ENCODE results near the gene LMX1B.
A peak's percentile ranks its signal among the peaks of the same experiment; 100 is the strongest.

Gene LMX1B

DNA sequence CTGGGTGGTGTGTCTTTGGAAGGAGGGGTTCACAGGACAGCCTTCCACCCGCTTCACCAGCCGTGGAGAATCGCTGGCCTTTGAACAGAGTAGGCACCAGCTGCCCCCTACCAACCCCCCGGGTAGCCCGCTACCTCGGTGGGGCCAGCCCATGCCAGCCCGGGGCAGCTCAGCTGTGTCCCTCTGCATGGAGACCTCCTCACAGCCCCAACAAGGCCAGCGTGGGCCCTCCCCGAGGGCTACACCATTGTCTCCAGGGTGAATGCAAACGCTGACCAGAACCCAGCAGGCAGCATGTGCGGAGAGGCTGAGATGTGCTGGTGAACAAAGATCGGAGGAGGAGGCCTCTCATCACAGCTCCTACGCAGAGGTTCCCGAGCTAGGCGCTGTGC lies 51.9 kb downstream of the LMX1B start:
- no peak for ATAC-seq
- TF ChIP-seq SNAI2 (CRISPR knock-in tag; IDR thresholded peaks at IDR 0.05) (no peak), OSR1 (CRISPR knock-in tag; IDR thresholded peaks at IDR 0.05) (no peak), ZNF565 (CRISPR knock-in tag; conservative IDR thresholded peaks at IDR 0.05; ENCODE audit: low read depth) (no peak), CREB5 (CRISPR knock-in tag; IDR thresholded peaks at IDR 0.05; ENCODE audit: low read depth) (no peak), ZC3H10 (CRISPR knock-in tag; IDR thresholded peaks at IDR 0.05) (no peak), PPARA (CRISPR knock-in tag; IDR thresholded peaks at IDR 0.05; ENCODE audit: borderline replicate concordance) (no peak), ARNTL (CRISPR knock-in tag; IDR thresholded peaks at IDR 0.05; ENCODE audit: borderline replicate concordance, low read depth) (no peak), GLIS3 (CRISPR knock-in tag; IDR thresholded peaks at IDR 0.05) (no peak), TOX (CRISPR knock-in tag; IDR thresholded peaks at IDR 0.05; ENCODE audit: borderline replicate concordance) (no peak)
- TF ChIP-seq, protein P1, sequence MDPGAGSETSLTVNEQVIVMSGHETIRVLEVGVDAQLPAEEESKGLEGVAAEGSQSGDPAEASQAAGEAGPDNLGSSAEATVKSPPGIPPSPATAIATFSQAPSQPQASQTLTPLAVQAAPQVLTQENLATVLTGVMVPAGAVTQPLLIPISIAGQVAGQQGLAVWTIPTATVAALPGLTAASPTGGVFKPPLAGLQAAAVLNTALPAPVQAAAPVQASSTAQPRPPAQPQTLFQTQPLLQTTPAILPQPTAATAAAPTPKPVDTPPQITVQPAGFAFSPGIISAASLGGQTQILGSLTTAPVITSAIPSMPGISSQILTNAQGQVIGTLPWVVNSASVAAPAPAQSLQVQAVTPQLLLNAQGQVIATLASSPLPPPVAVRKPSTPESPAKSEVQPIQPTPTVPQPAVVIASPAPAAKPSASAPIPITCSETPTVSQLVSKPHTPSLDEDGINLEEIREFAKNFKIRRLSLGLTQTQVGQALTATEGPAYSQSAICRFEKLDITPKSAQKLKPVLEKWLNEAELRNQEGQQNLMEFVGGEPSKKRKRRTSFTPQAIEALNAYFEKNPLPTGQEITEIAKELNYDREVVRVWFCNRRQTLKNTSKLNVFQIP (CRISPR knock-in tag; IDR thresholded peaks at IDR 0.05; ENCODE audit: borderline replicate concordance, low read depth) = no peak

DNA sequence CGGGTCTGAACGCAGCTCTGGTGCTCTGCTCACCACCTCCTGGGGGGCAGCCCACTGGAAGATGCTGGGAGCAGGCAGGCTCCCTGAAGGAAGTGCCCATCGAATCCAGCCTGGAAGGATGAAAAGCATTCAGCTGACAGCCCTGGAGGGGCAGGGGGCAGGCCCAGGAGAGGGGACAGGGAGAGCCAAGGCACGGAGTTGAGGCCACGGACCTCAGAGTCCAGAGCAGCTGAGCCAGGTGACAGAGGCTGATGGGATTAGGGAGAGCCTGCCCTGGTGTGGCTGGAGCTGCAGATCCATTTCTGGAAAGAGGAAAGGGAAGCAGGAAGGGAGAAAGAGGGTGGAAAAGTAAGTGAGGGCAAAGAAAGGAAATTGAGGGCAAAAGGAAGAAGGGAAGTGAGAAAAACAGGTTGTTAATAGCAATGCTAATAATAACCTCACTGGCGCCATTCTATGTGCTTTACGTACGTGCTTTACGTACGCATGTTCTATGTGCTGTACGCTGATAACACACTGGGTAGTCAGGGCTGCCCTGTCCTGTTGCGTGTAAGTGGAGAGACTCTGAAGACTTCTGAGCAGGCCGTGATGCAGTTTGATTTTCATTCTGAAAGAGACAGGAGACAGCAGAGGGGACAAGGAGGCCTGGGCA lies 52.6 kb downstream of the LMX1B start:
- TF ChIP-seq ISL1 (CRISPR knock-in tag; IDR thresholded peaks at IDR 0.05) (no peak), RARB (CRISPR knock-in tag; IDR thresholded peaks at IDR 0.05) (no peak), SNAI2 (CRISPR knock-in tag; IDR thresholded peaks at IDR 0.05) (no peak), ZNF70 (CRISPR knock-in tag; IDR thresholded peaks at IDR 0.05) (no peak), ZC3H10 (CRISPR knock-in tag; IDR thresholded peaks at IDR 0.05) (no peak), ZFP3 (CRISPR knock-in tag; IDR thresholded peaks at IDR 0.05) (no peak), ZNF8 (CRISPR knock-in tag; IDR thresholded peaks at IDR 0.05) (no peak)
- no peak for ATAC-seq

- ATAC-seq = peak; percentile 22; the same call in 1 of the 3 replicates
- TF ChIP-seq ZFP30 (CRISPR knock-in tag; IDR thresholded peaks at IDR 0.05) (no peak), ZFP3 (CRISPR knock-in tag; IDR thresholded peaks at IDR 0.05) (no peak), RARB (CRISPR knock-in tag; IDR thresholded peaks at IDR 0.05) (no peak), ZNF70 (CRISPR knock-in tag; IDR thresholded peaks at IDR 0.05) (no peak), ZC3H10 (CRISPR knock-in tag; IDR thresholded peaks at IDR 0.05) (no peak), ZNF8 (CRISPR knock-in tag; IDR thresholded peaks at IDR 0.05) (no peak), ISL1 (CRISPR knock-in tag; IDR thresholded peaks at IDR 0.05) (no peak), PPARA (CRISPR knock-in tag; IDR thresholded peaks at IDR 0.05; ENCODE audit: borderline replicate concordance) (no peak), ARNTL (CRISPR knock-in tag; IDR thresholded peaks at IDR 0.05; ENCODE audit: borderline replicate concordance, low read depth) (no peak)
- TF ChIP-seq, protein P2, sequence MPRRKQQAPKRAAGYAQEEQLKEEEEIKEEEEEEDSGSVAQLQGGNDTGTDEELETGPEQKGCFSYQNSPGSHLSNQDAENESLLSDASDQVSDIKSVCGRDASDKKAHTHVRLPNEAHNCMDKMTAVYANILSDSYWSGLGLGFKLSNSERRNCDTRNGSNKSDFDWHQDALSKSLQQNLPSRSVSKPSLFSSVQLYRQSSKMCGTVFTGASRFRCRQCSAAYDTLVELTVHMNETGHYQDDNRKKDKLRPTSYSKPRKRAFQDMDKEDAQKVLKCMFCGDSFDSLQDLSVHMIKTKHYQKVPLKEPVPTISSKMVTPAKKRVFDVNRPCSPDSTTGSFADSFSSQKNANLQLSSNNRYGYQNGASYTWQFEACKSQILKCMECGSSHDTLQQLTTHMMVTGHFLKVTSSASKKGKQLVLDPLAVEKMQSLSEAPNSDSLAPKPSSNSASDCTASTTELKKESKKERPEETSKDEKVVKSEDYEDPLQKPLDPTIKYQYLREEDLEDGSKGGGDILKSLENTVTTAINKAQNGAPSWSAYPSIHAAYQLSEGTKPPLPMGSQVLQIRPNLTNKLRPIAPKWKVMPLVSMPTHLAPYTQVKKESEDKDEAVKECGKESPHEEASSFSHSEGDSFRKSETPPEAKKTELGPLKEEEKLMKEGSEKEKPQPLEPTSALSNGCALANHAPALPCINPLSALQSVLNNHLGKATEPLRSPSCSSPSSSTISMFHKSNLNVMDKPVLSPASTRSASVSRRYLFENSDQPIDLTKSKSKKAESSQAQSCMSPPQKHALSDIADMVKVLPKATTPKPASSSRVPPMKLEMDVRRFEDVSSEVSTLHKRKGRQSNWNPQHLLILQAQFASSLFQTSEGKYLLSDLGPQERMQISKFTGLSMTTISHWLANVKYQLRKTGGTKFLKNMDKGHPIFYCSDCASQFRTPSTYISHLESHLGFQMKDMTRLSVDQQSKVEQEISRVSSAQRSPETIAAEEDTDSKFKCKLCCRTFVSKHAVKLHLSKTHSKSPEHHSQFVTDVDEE (CRISPR knock-in tag; IDR thresholded peaks at IDR 0.05) = no peak
- TF ChIP-seq, protein P3, sequence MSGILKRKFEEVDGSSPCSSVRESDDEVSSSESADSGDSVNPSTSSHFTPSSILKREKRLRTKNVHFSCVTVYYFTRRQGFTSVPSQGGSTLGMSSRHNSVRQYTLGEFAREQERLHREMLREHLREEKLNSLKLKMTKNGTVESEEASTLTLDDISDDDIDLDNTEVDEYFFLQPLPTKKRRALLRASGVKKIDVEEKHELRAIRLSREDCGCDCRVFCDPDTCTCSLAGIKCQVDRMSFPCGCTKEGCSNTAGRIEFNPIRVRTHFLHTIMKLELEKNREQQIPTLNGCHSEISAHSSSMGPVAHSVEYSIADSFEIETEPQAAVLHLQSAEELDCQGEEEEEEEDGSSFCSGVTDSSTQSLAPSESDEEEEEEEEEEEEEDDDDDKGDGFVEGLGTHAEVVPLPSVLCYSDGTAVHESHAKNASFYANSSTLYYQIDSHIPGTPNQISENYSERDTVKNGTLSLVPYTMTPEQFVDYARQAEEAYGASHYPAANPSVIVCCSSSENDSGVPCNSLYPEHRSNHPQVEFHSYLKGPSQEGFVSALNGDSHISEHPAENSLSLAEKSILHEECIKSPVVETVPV (CRISPR knock-in tag; IDR thresholded peaks at IDR 0.05) = no peak
Measured at GRCh38 chr9:126667190-126668055, 53.7 kb downstream of the LMX1B start.

GRCh38 chr9:126668058-126668457 lies 54.3 kb downstream of the LMX1B start:
- ATAC-seq = no peak
- TF ChIP-seq ISL1 (CRISPR knock-in tag; IDR thresholded peaks at IDR 0.05) (no peak), ESRRG (CRISPR knock-in tag; IDR thresholded peaks at IDR 0.05) (no peak), RARB (CRISPR knock-in tag; IDR thresholded peaks at IDR 0.05) (no peak), OSR1 (CRISPR knock-in tag; IDR thresholded peaks at IDR 0.05) (no peak), ZFP3 (CRISPR knock-in tag; IDR thresholded peaks at IDR 0.05) (no peak)
- TF ChIP-seq, protein P1 (CRISPR knock-in tag; IDR thresholded peaks at IDR 0.05; ENCODE audit: borderline replicate concordance, low read depth) = no peak
- TF ChIP-seq, protein P2 (CRISPR knock-in tag; IDR thresholded peaks at IDR 0.05) = no peak
- TF ChIP-seq, protein P3 (CRISPR knock-in tag; IDR thresholded peaks at IDR 0.05) = no peak

Measured in SK-N-SH treated with all-trans-retinoic acid at 6 μM for 48 hours (cell line).